NCI-H1105 treated with DMSO at 0.1 percent for 48 hours (cell line): ENCODE results near the gene ZNF287.

Experiments used
- DNase-seq: peaks from one replicate; lab custom pipeline; 2025; lab: John Stamatoyannopoulos, UW

ZNF287 gene

DNA sequence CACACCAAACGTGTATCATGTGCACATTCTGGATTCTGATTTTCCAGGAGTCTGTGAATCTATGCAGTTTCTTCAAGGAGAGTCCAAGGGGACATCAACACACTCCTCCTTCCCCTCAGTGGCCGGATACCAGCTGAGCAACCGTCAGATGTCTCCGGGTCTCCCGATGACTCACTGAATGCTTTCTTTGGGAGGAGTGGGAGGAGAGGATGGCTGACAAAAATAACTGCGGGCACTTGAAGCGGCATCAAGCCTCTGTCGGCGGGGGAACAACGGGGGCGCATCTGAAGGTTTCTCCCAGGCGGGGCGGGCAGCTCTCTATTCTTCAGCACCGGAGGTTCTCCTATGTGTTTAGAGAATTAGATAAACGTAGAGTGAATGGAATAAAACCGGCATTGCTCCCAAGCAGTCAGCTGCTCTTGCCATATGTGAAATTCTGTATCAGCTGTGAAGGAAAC is 52.4 kb downstream of the ZNF287 start:
- no peak for DNase-seq

DNA sequence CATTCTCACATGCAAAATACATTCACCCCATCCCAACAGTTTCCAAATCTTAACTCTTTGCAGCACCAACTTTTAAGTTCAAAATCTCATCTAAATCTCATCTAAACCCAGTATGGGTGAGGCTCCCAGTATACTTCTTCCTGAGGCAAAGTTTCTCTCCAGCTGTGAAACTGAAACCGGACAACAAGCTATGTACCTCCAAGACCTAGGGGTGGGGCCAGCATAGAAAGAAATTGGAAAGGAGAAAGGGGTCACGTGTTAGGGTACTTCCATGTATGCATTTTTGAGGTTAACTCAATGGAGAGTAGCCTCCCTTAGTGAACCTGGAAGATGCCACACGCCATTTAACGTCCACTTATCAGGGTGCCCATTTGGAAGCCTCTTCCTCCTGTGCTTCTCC is 53.1 kb downstream of the ZNF287 start:
- DNase-seq = no peak

DNA sequence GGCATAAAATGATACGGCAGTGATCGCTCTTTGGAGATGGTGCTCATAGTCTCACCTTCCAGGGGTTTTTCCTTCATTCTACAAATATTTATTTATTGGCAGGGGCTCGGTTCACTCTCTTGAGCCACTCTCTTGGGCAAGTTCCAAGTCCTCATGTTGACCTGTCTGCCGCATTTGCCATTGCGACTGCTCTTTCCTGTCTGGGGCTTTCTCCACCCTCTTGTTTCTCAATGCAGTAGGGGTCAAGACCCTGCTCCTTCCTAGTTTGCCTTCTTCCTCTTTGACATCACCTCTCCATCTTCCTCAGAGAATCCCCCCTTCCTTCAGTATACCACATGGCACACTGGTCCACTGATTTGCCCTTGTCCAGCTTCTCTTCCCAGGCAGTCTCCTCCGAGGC is 55.1 kb downstream of the ZNF287 start:
- no peak for DNase-seq

DNA sequence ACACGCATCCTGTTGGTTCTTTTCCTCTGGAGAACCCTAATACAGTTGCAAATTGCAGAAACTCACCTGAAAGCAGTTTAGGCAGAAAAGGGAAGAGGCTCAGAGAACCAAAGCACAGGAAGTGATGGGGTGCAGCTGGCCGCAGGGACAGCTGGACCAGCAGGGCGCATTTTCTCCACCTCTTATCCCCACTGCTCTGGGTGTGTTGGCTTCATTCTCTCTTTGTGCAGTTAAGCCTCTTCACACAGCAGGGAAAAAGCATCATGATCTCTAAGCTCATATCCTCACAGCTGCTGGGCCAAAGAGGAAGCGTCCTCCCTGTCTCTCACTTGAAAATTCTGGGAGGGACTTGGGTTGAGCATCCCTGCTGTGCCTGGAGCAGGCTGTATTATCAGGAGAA is 57.0 kb downstream of the ZNF287 start:
- no peak for DNase-seq

DNA sequence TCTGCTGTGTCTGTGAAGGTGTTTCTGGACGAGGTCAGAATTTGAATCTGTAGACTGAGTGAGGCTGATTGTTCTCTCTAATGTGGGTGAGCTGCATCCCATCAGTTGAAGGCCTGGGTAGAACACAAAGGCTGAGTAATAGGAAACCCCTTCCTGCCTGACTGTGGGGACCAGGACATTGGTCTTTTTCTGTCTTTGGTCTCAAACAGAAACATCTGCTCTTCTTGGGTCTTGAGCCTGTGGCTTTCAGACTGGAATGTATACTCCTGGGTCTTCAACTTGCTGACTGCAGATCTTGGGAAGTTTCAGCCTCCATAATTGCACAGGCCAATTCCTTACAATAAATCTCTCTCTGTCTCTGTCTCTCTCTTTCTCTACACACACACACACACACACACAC is 57.4 kb downstream of the ZNF287 start:
- DNase-seq = no peak

DNA sequence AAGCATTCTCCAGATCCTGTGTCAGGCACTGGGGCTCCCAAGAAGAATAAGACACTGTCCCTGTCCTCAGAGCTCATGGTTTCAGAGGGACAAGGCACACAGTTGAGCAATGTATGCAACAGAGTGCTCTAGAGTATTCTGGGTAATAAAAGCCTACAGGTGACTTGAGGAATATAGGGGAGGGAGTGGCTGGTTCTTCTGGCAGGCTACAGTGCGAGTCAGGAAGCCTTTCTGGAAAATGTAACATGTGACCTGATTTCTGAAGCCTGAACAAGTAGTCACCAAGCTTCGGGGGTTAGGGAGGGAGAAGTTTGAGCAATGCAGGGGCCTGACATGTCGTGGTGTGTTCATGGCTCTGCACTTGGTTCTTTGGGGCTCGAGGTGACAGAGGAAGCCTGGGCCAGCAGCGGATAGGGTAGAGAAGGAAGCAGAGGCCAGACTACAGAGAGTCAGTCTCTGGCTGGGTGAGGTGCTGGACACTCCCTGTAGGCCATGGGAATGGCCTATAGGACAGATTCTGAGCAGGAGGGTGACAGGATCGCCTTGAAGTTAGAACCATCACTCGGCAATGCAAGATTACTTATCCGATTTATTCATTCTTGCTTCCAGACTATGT is 61.0 kb downstream of the ZNF287 start:
- DNase-seq = no peak

DNA sequence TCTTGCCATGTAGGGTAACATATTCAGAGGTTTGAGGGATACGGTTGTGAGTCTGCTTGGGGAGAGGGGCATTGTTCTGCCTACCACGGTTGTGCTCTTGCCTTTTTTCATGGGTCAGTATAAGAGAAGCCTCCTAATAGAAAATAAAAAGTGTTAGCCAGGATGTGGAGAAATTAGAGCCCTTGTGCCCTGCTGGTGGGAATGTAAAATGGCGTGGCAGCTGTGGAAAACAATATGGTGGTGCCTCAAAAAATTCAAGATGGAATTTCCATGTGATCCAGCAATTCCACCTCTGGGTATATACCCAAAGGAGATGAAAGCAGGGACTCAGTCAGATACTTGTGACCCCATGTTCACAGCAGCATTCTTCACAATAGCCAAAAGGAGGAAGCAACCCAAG is 62.8 kb downstream of the ZNF287 start:
- no peak for DNase-seq

DNA sequence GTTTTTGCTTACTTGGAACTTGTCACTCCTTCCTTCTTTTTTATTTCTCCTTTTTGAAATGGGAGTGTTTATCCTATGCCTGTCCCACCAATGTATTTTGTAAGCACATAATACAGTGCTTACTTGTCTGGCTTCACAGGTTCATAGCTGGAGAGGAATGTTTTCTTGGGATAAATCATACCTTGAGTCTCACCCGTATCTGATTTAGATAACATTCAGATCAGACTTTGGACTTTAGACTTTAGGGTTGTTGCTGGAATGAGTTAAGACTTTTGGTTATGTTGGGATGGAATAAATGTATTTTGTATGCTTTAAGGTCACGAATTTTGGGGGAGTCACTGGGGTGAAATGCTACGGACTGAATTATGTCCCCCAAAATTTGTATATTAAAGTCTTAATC is 64.0 kb downstream of the ZNF287 start:
- DNase-seq = no peak
